Lower leg skin (tissue), 3 donors: ENCODE data around the gene TMEM120A.

Source experiments
- CTCF ChIP-seq, 3 donors: fragments of 450-650 bp; IDR thresholded peaks; one replicate each; pipeline ENCODE4 v1.5.1; 2016; ENCODE audit warnings: antibody characterized with exemption in 3 of 3, mild to moderate bottlenecking in 3 of 3, moderate library complexity in 2 of 3
- POLR2A ChIP-seq, 2 donors: fragments of 450-650 bp; IDR thresholded peaks; one replicate each; pipeline ENCODE4 v1.6.1; 2016 to 2017; ENCODE audit warnings: antibody characterized with exemption in 2 of 2, mild to moderate bottlenecking in 1 of 2, moderate library complexity in 1 of 2

GRCh38 chr7:75957021-75957736 is 37.2 kb downstream of the TMEM120A start:
- no peak for TF ChIP-seq CTCF (IDR thresholded peaks at IDR 0.05)
- no peak for TF ChIP-seq POLR2A (IDR thresholded peaks at IDR 0.05)
